ENCODE measurements around the gene C2CD2. TPM values are rescaled to one million over a fixed set of nuclear protein-coding genes. Genes with fewer than 3 reads are reported as not detected.

C2CD2 gene
- total and polyA plus RNA-seq, 2 experiments from 2014 or later = 4.5 to 16.2 TPM

DNA sequence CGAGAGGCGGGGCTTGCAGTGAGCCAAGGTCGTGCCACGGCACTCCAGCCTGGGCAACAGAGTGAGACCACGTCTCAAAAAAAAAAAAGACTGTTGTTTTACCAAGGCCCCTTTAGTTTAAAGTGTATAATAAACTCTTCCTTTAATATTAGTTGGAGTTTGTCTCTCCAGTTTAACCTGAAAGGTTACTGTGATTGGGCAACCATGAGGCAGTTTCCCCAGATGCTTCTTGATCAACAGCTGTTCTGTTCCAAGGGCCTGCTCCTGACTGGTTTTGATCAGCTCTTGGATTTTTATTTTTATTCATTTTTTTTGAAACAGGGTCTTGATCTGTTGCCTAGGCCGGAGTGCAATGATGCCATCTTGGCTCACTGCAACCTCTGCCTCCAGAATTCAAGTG, 18.1 kb upstream of the C2CD2 start (continued):
- TF ChIP-seq, protein P1, sequence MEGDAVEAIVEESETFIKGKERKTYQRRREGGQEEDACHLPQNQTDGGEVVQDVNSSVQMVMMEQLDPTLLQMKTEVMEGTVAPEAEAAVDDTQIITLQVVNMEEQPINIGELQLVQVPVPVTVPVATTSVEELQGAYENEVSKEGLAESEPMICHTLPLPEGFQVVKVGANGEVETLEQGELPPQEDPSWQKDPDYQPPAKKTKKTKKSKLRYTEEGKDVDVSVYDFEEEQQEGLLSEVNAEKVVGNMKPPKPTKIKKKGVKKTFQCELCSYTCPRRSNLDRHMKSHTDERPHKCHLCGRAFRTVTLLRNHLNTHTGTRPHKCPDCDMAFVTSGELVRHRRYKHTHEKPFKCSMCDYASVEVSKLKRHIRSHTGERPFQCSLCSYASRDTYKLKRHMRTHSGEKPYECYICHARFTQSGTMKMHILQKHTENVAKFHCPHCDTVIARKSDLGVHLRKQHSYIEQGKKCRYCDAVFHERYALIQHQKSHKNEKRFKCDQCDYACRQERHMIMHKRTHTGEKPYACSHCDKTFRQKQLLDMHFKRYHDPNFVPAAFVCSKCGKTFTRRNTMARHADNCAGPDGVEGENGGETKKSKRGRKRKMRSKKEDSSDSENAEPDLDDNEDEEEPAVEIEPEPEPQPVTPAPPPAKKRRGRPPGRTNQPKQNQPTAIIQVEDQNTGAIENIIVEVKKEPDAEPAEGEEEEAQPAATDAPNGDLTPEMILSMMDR (conservative IDR thresholded peaks at IDR 0.05; ENCODE audit: low read depth in 2 of 2) = no peak
- TF ChIP-seq NANOG (IDR thresholded peaks at IDR 0.05; ENCODE audit: borderline replicate concordance) (no peak), CREB1 (CRISPR knock-in tag; IDR thresholded peaks at IDR 0.05; ENCODE audit: low read depth) (no peak), ZNF114 (CRISPR knock-in tag; IDR thresholded peaks at IDR 0.05) (no peak)

DNA sequence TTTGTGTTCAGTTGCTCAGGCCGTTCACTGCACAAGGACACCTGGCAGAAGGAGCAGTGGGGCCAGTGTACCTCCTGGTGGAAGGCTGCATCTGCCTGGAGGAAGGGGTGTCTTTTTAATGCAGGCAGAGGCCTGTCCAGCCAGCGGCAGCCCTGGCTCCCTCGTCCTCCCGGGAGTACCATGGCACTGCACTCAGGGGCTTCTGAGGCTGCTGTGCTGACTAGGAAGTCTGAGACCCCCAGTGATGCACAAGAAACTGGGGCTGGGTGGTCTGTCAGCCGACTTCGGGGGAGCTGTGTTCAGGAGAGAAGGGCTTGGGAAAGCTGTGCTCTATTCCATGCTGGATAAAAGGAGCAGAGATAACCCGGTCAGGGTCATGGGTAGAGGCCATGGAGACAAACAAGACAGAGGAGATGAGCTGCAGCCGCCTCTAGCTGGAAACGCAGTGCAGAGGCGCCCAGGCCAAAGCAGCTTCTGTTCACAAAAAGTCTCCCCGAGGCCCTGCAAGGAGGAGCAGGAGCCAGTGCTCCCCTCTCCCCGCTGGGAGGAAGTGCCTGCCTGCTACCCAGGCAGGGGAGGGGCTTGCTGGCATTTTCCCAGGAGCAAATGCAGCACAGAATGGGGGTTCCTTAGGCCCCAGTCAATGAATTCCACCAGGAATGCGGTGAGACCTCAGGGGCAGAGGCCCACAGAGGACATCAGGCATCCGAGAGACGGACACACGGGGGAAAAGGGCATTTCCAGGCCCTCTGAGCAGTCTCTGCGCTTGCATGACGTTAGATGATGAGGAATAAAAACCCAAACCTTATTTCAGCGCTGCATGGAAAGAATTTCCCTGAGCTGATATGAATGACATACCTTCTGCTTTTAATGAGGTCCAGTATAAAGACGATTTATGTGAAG, 17.2 kb upstream of the C2CD2 start:
- no peak overlapping the region for H3K4me2 ChIP-seq
- no peaks in the 10 kb centered on the region for H3K36me3 Mint-ChIP-seq (ENCODE audit: low read depth)
- no peak overlapping the region for H3K27ac ChIP-seq (ENCODE audit: low read depth)
- no peak overlapping the region for H3K27ac Mint-ChIP-seq
- H3K4me1 Mint-ChIP-seq = peaks cover 29% of the 10 kb centered on the region
- ATAC-seq (no peak), DNase-seq (ENCODE audit: low spot score) (no peak)
- no peaks in the 10 kb centered on the region for H3K9me2 ChIP-seq (ENCODE audit: insufficient read depth)
- H3K9me3 Mint-ChIP-seq = no peaks in the 10 kb centered on the region
- H3K27me3 Mint-ChIP-seq (ENCODE audit: insufficient read depth, low read depth, poor library complexity) = peaks cover 13% of the 10 kb centered on the region
- no peaks in the 10 kb centered on the region for H4K20me1 ChIP-seq (replicated peaks; ENCODE audit: insufficient read depth)
- H2AFZ ChIP-seq = no peak overlapping the region
- H3K4me3 Mint-ChIP-seq = no peak overlapping the region
- no peaks in the 10 kb centered on the region for H3K79me2 ChIP-seq (replicated peaks; ENCODE audit: insufficient read depth)
- no peaks in the 10 kb centered on the region for H3K27me3 ChIP-seq (ENCODE audit: insufficient read depth)
- H3F3A ChIP-seq (replicated peaks; ENCODE audit: low read depth) = no peaks in the 10 kb centered on the region
- no peak overlapping the region for H3K4me3 ChIP-seq
- no peaks in the 10 kb centered on the region for H3K4me1 ChIP-seq (ENCODE audit: insufficient read depth)
- no peaks in the 10 kb centered on the region for H3K36me3 ChIP-seq (ENCODE audit: insufficient read depth)
- TF ChIP-seq, protein P1 (conservative IDR thresholded peaks at IDR 0.05; ENCODE audit: low read depth in 2 of 2) = no peak

GRCh38 chr21:41970106-41970391, 16.2 kb upstream of the C2CD2 start:
- DNase-seq (ENCODE audit: low spot score) = no peak
- Mint-ChIP-seq H3K27ac (no peak overlapping the region), H3K4me3 (no peak overlapping the region)
- TF ChIP-seq, protein P2, sequence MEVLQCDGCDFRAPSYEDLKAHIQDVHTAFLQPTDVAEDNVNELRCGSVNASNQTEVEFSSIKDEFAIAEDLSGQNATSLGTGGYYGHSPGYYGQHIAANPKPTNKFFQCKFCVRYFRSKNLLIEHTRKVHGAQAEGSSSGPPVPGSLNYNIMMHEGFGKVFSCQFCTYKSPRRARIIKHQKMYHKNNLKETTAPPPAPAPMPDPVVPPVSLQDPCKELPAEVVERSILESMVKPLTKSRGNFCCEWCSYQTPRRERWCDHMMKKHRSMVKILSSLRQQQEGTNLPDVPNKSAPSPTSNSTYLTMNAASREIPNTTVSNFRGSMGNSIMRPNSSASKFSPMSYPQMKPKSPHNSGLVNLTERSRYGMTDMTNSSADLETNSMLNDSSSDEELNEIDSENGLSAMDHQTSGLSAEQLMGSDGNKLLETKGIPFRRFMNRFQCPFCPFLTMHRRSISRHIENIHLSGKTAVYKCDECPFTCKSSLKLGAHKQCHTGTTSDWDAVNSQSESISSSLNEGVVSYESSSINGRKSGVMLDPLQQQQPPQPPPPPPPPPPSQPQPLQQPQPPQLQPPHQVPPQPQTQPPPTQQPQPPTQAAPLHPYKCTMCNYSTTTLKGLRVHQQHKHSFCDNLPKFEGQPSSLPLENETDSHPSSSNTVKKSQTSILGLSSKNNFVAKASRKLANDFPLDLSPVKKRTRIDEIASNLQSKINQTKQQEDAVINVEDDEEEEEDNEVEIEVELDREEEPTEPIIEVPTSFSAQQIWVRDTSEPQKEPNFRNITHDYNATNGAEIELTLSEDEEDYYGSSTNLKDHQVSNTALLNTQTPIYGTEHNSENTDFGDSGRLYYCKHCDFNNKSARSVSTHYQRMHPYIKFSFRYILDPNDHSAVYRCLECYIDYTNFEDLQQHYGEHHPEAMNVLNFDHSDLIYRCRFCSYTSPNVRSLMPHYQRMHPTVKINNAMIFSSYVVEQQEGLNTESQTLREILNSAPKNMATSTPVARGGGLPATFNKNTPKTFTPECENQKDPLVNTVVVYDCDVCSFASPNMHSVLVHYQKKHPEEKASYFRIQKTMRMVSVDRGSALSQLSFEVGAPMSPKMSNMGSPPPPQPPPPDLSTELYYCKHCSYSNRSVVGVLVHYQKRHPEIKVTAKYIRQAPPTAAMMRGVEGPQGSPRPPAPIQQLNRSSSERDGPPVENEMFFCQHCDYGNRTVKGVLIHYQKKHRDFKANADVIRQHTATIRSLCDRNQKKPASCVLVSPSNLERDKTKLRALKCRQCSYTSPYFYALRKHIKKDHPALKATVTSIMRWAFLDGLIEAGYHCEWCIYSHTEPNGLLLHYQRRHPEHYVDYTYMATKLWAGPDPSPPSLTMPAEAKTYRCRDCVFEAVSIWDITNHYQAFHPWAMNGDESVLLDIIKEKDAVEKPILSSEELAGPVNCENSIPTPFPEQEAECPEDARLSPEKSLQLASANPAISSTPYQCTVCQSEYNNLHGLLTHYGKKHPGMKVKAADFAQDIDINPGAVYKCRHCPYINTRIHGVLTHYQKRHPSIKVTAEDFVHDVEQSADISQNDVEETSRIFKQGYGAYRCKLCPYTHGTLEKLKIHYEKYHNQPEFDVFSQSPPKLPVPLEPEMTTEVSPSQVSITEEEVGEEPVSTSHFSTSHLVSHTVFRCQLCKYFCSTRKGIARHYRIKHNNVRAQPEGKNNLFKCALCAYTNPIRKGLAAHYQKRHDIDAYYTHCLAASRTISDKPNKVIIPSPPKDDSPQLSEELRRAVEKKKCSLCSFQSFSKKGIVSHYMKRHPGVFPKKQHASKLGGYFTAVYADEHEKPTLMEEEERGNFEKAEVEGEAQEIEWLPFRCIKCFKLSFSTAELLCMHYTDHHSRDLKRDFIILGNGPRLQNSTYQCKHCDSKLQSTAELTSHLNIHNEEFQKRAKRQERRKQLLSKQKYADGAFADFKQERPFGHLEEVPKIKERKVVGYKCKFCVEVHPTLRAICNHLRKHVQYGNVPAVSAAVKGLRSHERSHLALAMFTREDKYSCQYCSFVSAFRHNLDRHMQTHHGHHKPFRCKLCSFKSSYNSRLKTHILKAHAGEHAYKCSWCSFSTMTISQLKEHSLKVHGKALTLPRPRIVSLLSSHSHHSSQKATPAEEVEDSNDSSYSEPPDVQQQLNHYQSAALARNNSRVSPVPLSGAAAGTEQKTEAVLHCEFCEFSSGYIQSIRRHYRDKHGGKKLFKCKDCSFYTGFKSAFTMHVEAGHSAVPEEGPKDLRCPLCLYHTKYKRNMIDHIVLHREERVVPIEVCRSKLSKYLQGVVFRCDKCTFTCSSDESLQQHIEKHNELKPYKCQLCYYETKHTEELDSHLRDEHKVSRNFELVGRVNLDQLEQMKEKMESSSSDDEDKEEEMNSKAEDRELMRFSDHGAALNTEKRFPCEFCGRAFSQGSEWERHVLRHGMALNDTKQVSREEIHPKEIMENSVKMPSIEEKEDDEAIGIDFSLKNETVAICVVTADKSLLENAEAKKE (CRISPR knock-in tag; IDR thresholded peaks at IDR 0.05) = no peak
- no peak for TF ChIP-seq NANOG (IDR thresholded peaks at IDR 0.05; ENCODE audit: borderline replicate concordance)
- no peak for TF ChIP-seq ETS1 (IDR thresholded peaks at IDR 0.05)

More at GRCh38 chr21:41970106-41970391, 16.2 kb upstream of the C2CD2 start:
- Histone ChIP-seq H3K4me3 (no peak overlapping the region), H3F3A (replicated peaks; ENCODE audit: low read depth) (no peaks in the 10 kb centered on the region), H3K4me1 (ENCODE audit: insufficient read depth) (no peaks in the 10 kb centered on the region), H3K36me3 (ENCODE audit: insufficient read depth) (no peaks in the 10 kb centered on the region), H4K20me1 (replicated peaks; ENCODE audit: insufficient read depth) (no peaks in the 10 kb centered on the region), H3K9me2 (ENCODE audit: insufficient read depth) (no peaks in the 10 kb centered on the region), H3K4me2 (no peak overlapping the region), H3K27ac (ENCODE audit: low read depth) (no peak overlapping the region), H2AFZ (no peak overlapping the region), H3K79me2 (replicated peaks; ENCODE audit: insufficient read depth) (no peaks in the 10 kb centered on the region), H3K27me3 (ENCODE audit: insufficient read depth) (no peaks in the 10 kb centered on the region)
- no peak for ATAC-seq
- peaks cover 16% of the 10 kb centered on the region for H3K27me3 Mint-ChIP-seq (ENCODE audit: insufficient read depth, low read depth, poor library complexity)
- H3K4me1 Mint-ChIP-seq = peaks cover 29% of the 10 kb centered on the region
- H3K36me3 Mint-ChIP-seq (ENCODE audit: low read depth) = no peaks in the 10 kb centered on the region
- H3K9me3 Mint-ChIP-seq = no peaks in the 10 kb centered on the region
